OCI-LY7 (cell line): Measurements from ENCODE around the gene RAB10. TPM values are rescaled to one million over a fixed set of nuclear protein-coding genes. Genes with fewer than 3 reads are reported as not detected.

ENCODE experiments used
- BruUV-seq: library from RNA; stranded (reverse); fragments of 400-500 nt; replicated peaks from 2 replicates; lab custom pipeline; 2021; lab: Mats Ljungman, UMichigan
- CTCF ChIA-PET: fragments of 300-600 bp; sonication (Branson Sonifier 250); formaldehyde crosslinking; loops from one replicate; lab custom pipeline; 2022; ENCODE audit warnings: antibody characterized with exemption; ENCODE audit not compliant: unreplicated experiment; lab: Charles Lee
- POLR2A ChIA-PET: fragments of 300-600 bp; sonication (Branson Sonifier 250); formaldehyde crosslinking; loops from one replicate; lab custom pipeline; 2022; ENCODE audit warnings: antibody characterized with exemption; lab: Charles Lee
- DNase-seq: peaks from one replicate; pipeline ENCODE4 v3.0.0-alpha.2; 2015; ENCODE audit warnings: low spot score
- H2AFZ ChIP-seq: fragments of 200-600 bp; sonication (generic), shearing (Covaris generic); 2 replicates; pipeline ENCODE4 v1.6.1; 2014; ENCODE audit warnings: mild to moderate bottlenecking, antibody characterized with exemption, low read length, moderate library complexity
- H3K27ac ChIP-seq: fragments of 200-600 bp; sonication (generic); 2 replicates; pipeline ENCODE4 v1.5.1; 2014; ENCODE audit warnings: mixed run types, low read depth, mild to moderate bottlenecking, moderate library complexity, low read length, inconsistent platforms; ENCODE audit not compliant: poor library complexity, severe bottlenecking
- H3K36me3 ChIP-seq: fragments of 200-600 bp; sonication (generic); 2 replicates; pipeline ENCODE4 v1.6.1; 2014; ENCODE audit warnings: mild to moderate bottlenecking, antibody characterized with exemption, low read length, moderate library complexity, mixed read lengths; ENCODE audit not compliant: insufficient read depth
- H3K4me1 ChIP-seq: fragments of 200-600 bp; sonication (generic); 2 replicates; pipeline ENCODE4 v1.5.1; 2014; ENCODE audit warnings: mild to moderate bottlenecking, low read length; ENCODE audit not compliant: insufficient read depth, poor library complexity, severe bottlenecking
- H3K4me2 ChIP-seq: fragments of 200-600 bp; sonication (generic); 2 replicates; pipeline ENCODE4 v1.6.1; 2014; ENCODE audit warnings: mild to moderate bottlenecking, low read length
- H3K4me3 ChIP-seq: fragments of 200-600 bp; sonication (generic); 2 replicates; pipeline ENCODE4 v1.5.1; 2014; ENCODE audit warnings: mild to moderate bottlenecking, low read depth, low read length; ENCODE audit not compliant: poor library complexity, severe bottlenecking
- H3K79me2 ChIP-seq: fragments of 200-600 bp; sonication (generic); 2 replicates; pipeline ENCODE4 v1.6.1; 2016; ENCODE audit warnings: low read depth, mild to moderate bottlenecking, low read length, moderate library complexity, mixed read lengths; ENCODE audit not compliant: insufficient read depth
- H3K9me2 ChIP-seq: fragments of 200-600 bp; sonication (generic); 2 replicates; pipeline ENCODE4 v1.6.1; 2016; ENCODE audit warnings: mild to moderate bottlenecking, low read length, mixed read lengths; ENCODE audit not compliant: insufficient read depth
- H3K9me3 ChIP-seq: fragments of 200-600 bp; sonication (generic); 2 replicates; pipeline ENCODE4 v1.6.1; 2014; ENCODE audit warnings: mild to moderate bottlenecking, mixed run types, low read length, mixed read lengths
- H4K20me1 ChIP-seq: fragments of 200-600 bp; sonication (generic); 2 replicates; pipeline ENCODE4 v1.6.1; 2014; ENCODE audit warnings: mild to moderate bottlenecking, antibody characterized with exemption, low read length, moderate library complexity, mixed read lengths; ENCODE audit not compliant: insufficient read depth
- EZH2phosphoT487 ChIP-seq: fragments of 200-600 bp; sonication (generic); IDR thresholded peaks from 2 replicates; pipeline ENCODE4 v1.6.1; 2018; ENCODE audit warnings: low read depth, borderline replicate concordance, mild to moderate bottlenecking, mixed run types, antibody characterized with exemption, low read length, moderate library complexity, mixed read lengths
- intact Hi-C: fragments of 100-400 bp; cut with micrococcal nuclease; formaldehyde crosslinking; loops from one replicate; pipeline ENCODE4 v1.10.0; 2022; ENCODE audit not compliant: unreplicated experiment
- total RNA-seq, 2 experiments: library from RNA; depleted of rRNA in 1 of 2; stranded (reverse); fragments of >200 nt in 1 of 2; shearing (Covaris generic) in 1 of 2; gene quantifications; 2 replicates each; pipeline ENCODE4 v1.2.3, GENCODE V29; 2014 to 2022
- TF ChIP-seq, protein P1 (sequence below): fragments of 200-600 bp; sonication (generic); conservative IDR thresholded peaks from 2 replicates; pipeline ENCODE4 v1.5.1; 2014; ENCODE audit warnings: mild to moderate bottlenecking, antibody characterized with exemption, low read length, moderate library complexity, mixed read lengths

The RAB10 gene
- total RNA-seq, 2 experiments from 2014 or later: 58.3 to 96.7 TPM

GRCh38 chr2:26173776-26174482, 140.0 kb downstream of the RAB10 start:
- DNase-seq: no peak
- no peak for TF ChIP-seq EZH2phosphoT487
- TF ChIP-seq, protein P1, sequence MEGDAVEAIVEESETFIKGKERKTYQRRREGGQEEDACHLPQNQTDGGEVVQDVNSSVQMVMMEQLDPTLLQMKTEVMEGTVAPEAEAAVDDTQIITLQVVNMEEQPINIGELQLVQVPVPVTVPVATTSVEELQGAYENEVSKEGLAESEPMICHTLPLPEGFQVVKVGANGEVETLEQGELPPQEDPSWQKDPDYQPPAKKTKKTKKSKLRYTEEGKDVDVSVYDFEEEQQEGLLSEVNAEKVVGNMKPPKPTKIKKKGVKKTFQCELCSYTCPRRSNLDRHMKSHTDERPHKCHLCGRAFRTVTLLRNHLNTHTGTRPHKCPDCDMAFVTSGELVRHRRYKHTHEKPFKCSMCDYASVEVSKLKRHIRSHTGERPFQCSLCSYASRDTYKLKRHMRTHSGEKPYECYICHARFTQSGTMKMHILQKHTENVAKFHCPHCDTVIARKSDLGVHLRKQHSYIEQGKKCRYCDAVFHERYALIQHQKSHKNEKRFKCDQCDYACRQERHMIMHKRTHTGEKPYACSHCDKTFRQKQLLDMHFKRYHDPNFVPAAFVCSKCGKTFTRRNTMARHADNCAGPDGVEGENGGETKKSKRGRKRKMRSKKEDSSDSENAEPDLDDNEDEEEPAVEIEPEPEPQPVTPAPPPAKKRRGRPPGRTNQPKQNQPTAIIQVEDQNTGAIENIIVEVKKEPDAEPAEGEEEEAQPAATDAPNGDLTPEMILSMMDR: no peak
- H3K36me3 ChIP-seq: no peaks in the 10 kb centered on the region
- H3K79me2 ChIP-seq: no peaks in the 10 kb centered on the region
- no peaks in the 10 kb centered on the region for H3K9me2 ChIP-seq
- H3K4me1 ChIP-seq: no peaks in the 10 kb centered on the region
- no peaks in the 10 kb centered on the region for H3K9me3 ChIP-seq
- intact Hi-C loops: no loop called here
- BruUV-seq: no TSS peak
- ChIA-PET CTCF (no interaction called here), POLR2A (no interaction called here)
- H3K4me3 ChIP-seq: no peak overlapping the region
- no peaks in the 10 kb centered on the region for H4K20me1 ChIP-seq
- no peak overlapping the region for H3K4me2 ChIP-seq
- no peak overlapping the region for H3K27ac ChIP-seq
- no peak overlapping the region for H2AFZ ChIP-seq

DNA sequence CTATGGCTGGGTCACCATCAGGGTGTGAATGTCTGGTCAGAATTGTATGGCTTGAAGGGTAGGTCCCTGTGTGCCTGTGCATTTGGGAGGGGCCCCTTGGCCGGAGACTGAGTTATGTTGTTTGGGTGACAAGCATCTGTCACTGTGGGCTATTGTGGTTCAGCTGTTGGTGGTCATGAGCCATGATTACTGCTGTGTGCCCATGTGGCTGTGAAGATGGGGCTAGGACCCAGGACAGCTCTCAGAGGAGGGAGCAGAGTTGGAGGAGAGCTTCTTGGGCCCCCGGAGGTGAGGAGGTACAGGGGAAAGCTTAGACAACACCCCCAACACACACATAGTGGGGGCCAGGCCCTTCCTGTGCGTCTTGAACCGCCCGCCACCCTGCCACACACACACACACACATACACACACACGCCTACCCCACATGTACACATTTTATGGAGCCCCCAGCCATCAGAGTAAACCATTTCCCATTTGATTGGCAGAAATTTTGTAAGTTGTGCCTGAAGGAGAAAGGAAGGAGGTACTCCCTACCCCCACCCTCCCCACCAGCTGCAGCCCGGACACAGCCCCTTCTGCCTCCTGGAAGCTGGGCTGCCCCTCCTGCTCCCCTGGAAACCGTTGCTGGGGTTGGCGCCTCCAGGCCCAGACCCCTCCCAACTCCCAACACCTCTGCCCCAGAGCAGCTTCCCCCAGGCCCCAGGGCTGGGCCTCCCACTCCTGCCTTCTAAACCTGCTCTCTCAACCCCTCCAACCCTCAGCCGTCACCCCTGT, 141.0 kb downstream of the RAB10 start:
- ChIA-PET CTCF (no interaction called here), POLR2A (interaction anchor here (0.6 kb wide), 1 partner anchor 182 kb away, joined by 4 read pairs; no protein-coding TSS in a partner anchor)
- no peak overlapping the region for H2AFZ ChIP-seq
- H3K79me2 ChIP-seq: no peaks in the 10 kb centered on the region
- no peak for TF ChIP-seq EZH2phosphoT487
- TF ChIP-seq, protein P1: no peak
- H4K20me1 ChIP-seq: no peaks in the 10 kb centered on the region
- no peak for DNase-seq
- H3K4me1 ChIP-seq: no peaks in the 10 kb centered on the region
- intact Hi-C loops: no loop called here
- no peak overlapping the region for H3K4me2 ChIP-seq
- no peaks in the 10 kb centered on the region for H3K36me3 ChIP-seq
- no peaks in the 10 kb centered on the region for H3K9me2 ChIP-seq
- no peak overlapping the region for H3K27ac ChIP-seq
- BruUV-seq: no TSS peak
- H3K9me3 ChIP-seq: no peaks in the 10 kb centered on the region
- H3K4me3 ChIP-seq: no peak overlapping the region
